PC-9 (cell line): ENCODE measurements around the gene PMPCA.

Source experiments
- CTCF ChIP-seq: fragments of 200-600 bp; sonication (generic); conservative IDR thresholded peaks from 2 replicates; pipeline ENCODE4 v1.6.1; 2017; ENCODE audit warnings: mixed run types, antibody characterized with exemption, mild to moderate bottlenecking, moderate library complexity
- EZH2 ChIP-seq: fragments of 200-600 bp; sonication (generic); IDR thresholded peaks from 2 replicates; pipeline ENCODE4 v1.8.0; 2017; ENCODE audit warnings: antibody characterized with exemption, low read depth

DNA sequence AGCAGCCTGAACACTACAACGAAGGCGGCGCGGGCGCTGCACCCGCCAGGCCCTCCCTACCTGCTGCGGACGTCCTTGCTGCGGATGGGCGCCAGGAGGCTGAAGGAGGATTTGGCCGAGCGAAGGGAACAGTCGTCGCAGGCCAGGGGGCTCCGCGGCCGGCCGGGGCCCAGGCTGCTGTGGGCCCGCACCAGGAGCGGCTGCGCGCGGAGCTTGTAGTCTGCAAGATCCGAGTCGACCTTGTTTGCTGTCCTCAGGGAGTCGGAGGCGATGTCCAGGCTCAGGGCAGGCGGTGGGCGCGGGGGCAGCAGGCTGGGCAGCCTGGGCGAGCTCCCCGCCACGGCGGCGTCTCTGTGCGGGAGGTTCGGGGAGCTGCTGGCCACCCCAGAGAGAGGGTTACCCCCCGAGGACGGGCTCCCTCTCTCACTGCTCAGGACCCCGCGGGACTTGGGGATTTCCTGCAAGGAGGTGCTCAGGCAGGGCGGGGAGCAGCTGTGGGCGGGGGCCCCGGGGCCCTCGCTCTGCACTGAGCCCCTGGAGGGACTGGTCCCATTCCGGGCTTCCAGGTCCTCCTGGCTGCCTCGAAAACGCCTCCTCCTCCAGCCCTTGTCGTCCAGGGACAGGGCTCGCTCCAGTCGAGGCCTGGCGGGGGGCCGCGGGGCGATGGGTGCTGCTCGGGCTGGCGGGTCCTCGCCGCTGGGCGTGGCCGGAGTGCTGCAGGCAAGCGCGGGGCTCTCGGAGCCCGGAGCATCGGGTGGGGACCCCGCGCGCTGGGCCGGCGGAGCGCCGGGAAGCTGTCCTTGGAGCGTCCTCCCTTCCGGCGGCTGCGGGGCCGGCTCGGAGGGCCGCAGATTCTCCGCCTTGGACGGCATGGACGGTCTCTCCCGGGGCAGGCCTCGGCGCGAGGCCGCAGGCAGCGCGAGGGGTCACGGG is 28.4 kb downstream of the PMPCA start:
- TF ChIP-seq EZH2: no peak
- no peak for TF ChIP-seq CTCF
